Type B pancreatic cell (in vitro differentiated cells): ENCODE data around the gene CD63. TPM values are rescaled to one million over a fixed set of nuclear protein-coding genes. Genes with fewer than 3 reads are reported as not detected.

Experiments used
- DNase-seq: peaks from one replicate; pipeline ENCODE4 v3.0.0; 2021; ENCODE audit warnings: mixed read lengths; ENCODE audit not compliant: unreplicated experiment; ENCODE audit errors: extremely low spot score
- H3K27ac Mint-ChIP-seq: 2 replicates; pipeline ENCODE4 v1.8.0; 2021; ENCODE audit warnings: mild to moderate bottlenecking, mixed read lengths
- H3K27me3 Mint-ChIP-seq: 2 replicates; pipeline ENCODE4 v1.8.0; 2021; ENCODE audit warnings: mixed read lengths
- H3K36me3 Mint-ChIP-seq: 2 replicates; pipeline ENCODE4 v1.8.0; 2021; ENCODE audit warnings: mixed read lengths
- H3K4me1 Mint-ChIP-seq: one replicate; pipeline ENCODE4 v1.8.0; 2021; ENCODE audit warnings: mixed read lengths; ENCODE audit not compliant: unreplicated experiment
- H3K4me3 Mint-ChIP-seq: 2 replicates; pipeline ENCODE4 v1.8.0; 2021; ENCODE audit warnings: mild to moderate bottlenecking, mixed read lengths
- H3K9me3 Mint-ChIP-seq: 2 replicates; pipeline ENCODE4 v1.8.0; 2021; ENCODE audit warnings: mixed read lengths
- CTCF ChIP-seq: fragments of 200-600 bp; sonication (generic); conservative IDR thresholded peaks from 2 replicates; pipeline ENCODE4 v1.5.0; 2021; ENCODE audit warnings: antibody characterized with exemption, mild to moderate bottlenecking
- total RNA-seq: library from RNA; stranded (reverse); gene quantifications from 2 replicates; pipeline ENCODE4 v1.2.1, GENCODE V29; 2021; ENCODE audit warnings: low replicate concordance

The CD63 gene
- total RNA-seq, 1 donor from 2014 or later, result 525 TPM

GRCh38 chr12:55746913-55747231, 18.1 kb upstream of the CD63 start:
- no peak for TF ChIP-seq CTCF
- Mint-ChIP-seq H3K4me3 (peak overlapping the region; percentile 89), H3K4me1 (peaks cover 40% of the 10 kb centered on the region), H3K36me3 (peaks cover 35% of the 10 kb centered on the region), H3K9me3 (no peaks in the 10 kb centered on the region), H3K27ac (no peak overlapping the region), H3K27me3 (no peaks in the 10 kb centered on the region)
- DNase-seq, result no peak

GRCh38 chr12:55746174-55746912, 17.5 kb upstream of the CD63 start:
- Mint-ChIP-seq H3K36me3 (peaks cover 30% of the 10 kb centered on the region), H3K27me3 (no peaks in the 10 kb centered on the region), H3K9me3 (no peaks in the 10 kb centered on the region), H3K4me3 (peak overlapping the region; percentile 89), H3K27ac (peak overlapping the region; percentile 63), H3K4me1 (peaks cover 43% of the 10 kb centered on the region)
- no peak for TF ChIP-seq CTCF
- DNase-seq, result no peak

GRCh38 chr12:55745361-55746173, 16.8 kb upstream of the CD63 start:
- peak; percentile 58 for TF ChIP-seq CTCF
- peak; percentile 86 for DNase-seq
- Mint-ChIP-seq H3K9me3 (no peaks in the 10 kb centered on the region), H3K4me1 (peaks cover 43% of the 10 kb centered on the region), H3K4me3 (peak overlapping the region; percentile 89), H3K36me3 (peaks cover 23% of the 10 kb centered on the region), H3K27me3 (no peaks in the 10 kb centered on the region), H3K27ac (peak overlapping the region; percentile 66)

GRCh38 chr12:55744340-55745030, 15.7 kb upstream of the CD63 start:
- Mint-ChIP-seq H3K27ac (peak overlapping the region; percentile 66), H3K9me3 (no peaks in the 10 kb centered on the region), H3K4me1 (peaks cover 40% of the 10 kb centered on the region), H3K27me3 (no peaks in the 10 kb centered on the region), H3K36me3 (peaks cover 18% of the 10 kb centered on the region), H3K4me3 (peak overlapping the region; percentile 89)
- no peak for DNase-seq
- no peak for TF ChIP-seq CTCF

- DNase-seq, result no peak
- Mint-ChIP-seq H3K36me3 (peaks cover 11% of the 10 kb centered on the region), H3K27me3 (no peaks in the 10 kb centered on the region), H3K4me1 (peaks cover 38% of the 10 kb centered on the region), H3K4me3 (peak overlapping the region; percentile 89), H3K27ac (peak overlapping the region; percentile 67), H3K9me3 (no peaks in the 10 kb centered on the region)
- peak; percentile 8 for TF ChIP-seq CTCF
Measured at GRCh38 chr12:55743406-55744339, 14.9 kb upstream of the CD63 start.
